K562 (cell line): ENCODE results near the gene CSAD. TPM values are rescaled to one million over a fixed set of nuclear protein-coding genes. Genes with fewer than 3 reads are reported as not detected.
A peak's percentile ranks its signal among the peaks of the same experiment; 100 is the strongest.

Experiments
- ATAC-seq: fragments of 200-7000 bp; cut with Tn5 transposase; 3 replicates; pipeline ENCODE4 v1.9.1; 2020; ENCODE audit warnings: moderate library complexity
- BruUV-seq: library from RNA; stranded (reverse); fragments of 400-500 nt; replicated peaks from 2 replicates; lab custom pipeline; 2021; lab: Mats Ljungman, UMichigan
- CTCF ChIA-PET: fragments of 300-600 bp; formaldehyde crosslinking; extraction: SDS; loops from one replicate; lab custom pipeline; 2021; ENCODE audit warnings: low intra/inter-chr PET ratio; lab: Yijun Ruan, JAX
- POLR2A ChIA-PET: fragments of 300-600, 350-650 bp; sonication (Branson Sonifier 250); formaldehyde crosslinking; extraction: SDS; loops from one replicate; lab custom pipeline; 2021; ENCODE audit warnings: antibody characterized with exemption, inconsistent platforms; lab: Yijun Ruan, JAX
- DNase-seq, 4 experiments: peaks; one replicate each; pipeline versions ENCODE4 v3.0.0 to v3.0.0-alpha.2; 2011 to 2018; ENCODE audit warnings: low spot score in 3 of 4, mixed read lengths in 3 of 4; ENCODE audit errors: extremely low read depth in 1 of 4
- FAIRE-seq: peaks from 2 replicates; lab custom pipeline; 2011; peaks lifted over from hg19 to GRCh38; lab: Jason Lieb, UNC
- H2AFZ ChIP-seq: 2 replicates; pipeline ENCODE4 v1.6.0; 2011; ENCODE audit warnings: low read depth, low read length, control low read depth, inconsistent platforms
- H3K27ac ChIP-seq: fragments of 200-600 bp; 3 replicates; pipeline ENCODE4 v1.8.0; 2011; ENCODE audit warnings: low read depth, mild to moderate bottlenecking, control low read depth, inconsistent platforms, low read length, moderate library complexity, mixed read lengths; ENCODE audit errors: extremely low read depth
- H3K27me3 ChIP-seq, 2 experiments: fragments of 300-600 bp in 1 of 2; 2 replicates in 1 of 2; 3 replicates in 1 of 2; pipeline versions ENCODE4 v1.6.0 to v1.8.0; 2011; ENCODE audit warnings: inconsistent platforms in 2 of 2, low read length in 2 of 2, mild to moderate bottlenecking in 1 of 2, mixed read lengths in 1 of 2, moderate library complexity in 1 of 2; ENCODE audit not compliant: control insufficient read depth in 2 of 2, insufficient read depth in 2 of 2
- H3K36me3 ChIP-seq: fragments of 300-600 bp; 3 replicates; pipeline ENCODE4 v1.8.0; 2011; ENCODE audit warnings: mild to moderate bottlenecking, low read length, inconsistent platforms; ENCODE audit not compliant: control insufficient read depth, insufficient read depth
- H3K4me1 ChIP-seq, 2 experiments: fragments of 200-600 bp in 1 of 2; replicated peaks in 1 of 2; 2 replicates in 1 of 2; 3 replicates in 1 of 2; pipeline versions ENCODE4 v1.5.1 to v1.8.0; 2011; ENCODE audit warnings: inconsistent platforms in 2 of 2, low read length in 2 of 2, mild to moderate bottlenecking in 1 of 2, mixed read lengths in 1 of 2, moderate library complexity in 1 of 2; ENCODE audit not compliant: control insufficient read depth in 2 of 2, insufficient read depth in 2 of 2
- H3K4me2 ChIP-seq: 2 replicates; pipeline ENCODE4 v1.6.1; 2011; ENCODE audit warnings: low read length, control low read depth, inconsistent platforms, mixed read lengths; ENCODE audit not compliant: insufficient read depth
- H3K4me3 ChIP-seq: fragments of 200-600 bp; sonication (generic), shearing (Covaris generic); 2 replicates; pipeline ENCODE4 v1.5.1; 2016; ENCODE audit warnings: control low read depth, inconsistent platforms
- H3K79me2 ChIP-seq: fragments of 200-600 bp; 3 replicates; pipeline ENCODE4 v1.8.0; 2011; ENCODE audit warnings: low read length, inconsistent platforms; ENCODE audit not compliant: control insufficient read depth, insufficient read depth
- H3K9ac ChIP-seq, 2 experiments: 2 replicates each; pipeline versions ENCODE4 v1.6.0 to v1.6.1; 2011; ENCODE audit warnings: low read depth in 2 of 2, low read length in 2 of 2, control low read depth in 1 of 2, inconsistent platforms in 1 of 2, mild to moderate bottlenecking in 1 of 2, mixed read lengths in 1 of 2; ENCODE audit not compliant: insufficient read depth in 1 of 2
- H3K9me1 ChIP-seq: one replicate; pipeline ENCODE4 v1.6.0; 2011; ENCODE audit warnings: inconsistent platforms, mild to moderate bottlenecking, low read length, moderate library complexity; ENCODE audit not compliant: control insufficient read depth, insufficient read depth
- H3K9me3 ChIP-seq: replicated peaks from 2 replicates; pipeline ENCODE4 v1.5.1; 2011; ENCODE audit warnings: low read depth, low read length, inconsistent platforms; ENCODE audit not compliant: control insufficient read depth, insufficient read depth
- H4K20me1 ChIP-seq: replicated peaks from 2 replicates; pipeline ENCODE4 v1.6.1; 2011; ENCODE audit warnings: low read length, inconsistent platforms, mixed read lengths; ENCODE audit not compliant: control insufficient read depth, insufficient read depth
- FOXK2 ChIP-seq, 2 experiments: fragments of 450-650 bp; IDR thresholded peaks in 1 of 2; conservative IDR thresholded peaks in 1 of 2; 2 replicates each; pipeline ENCODE4 v1.6.1; 2016; ENCODE audit warnings: low read depth in 2 of 2, mild to moderate bottlenecking in 1 of 2
- HDAC6 ChIP-seq: IDR thresholded peaks from 2 replicates; pipeline ENCODE4 v1.6.1; 2012; ENCODE audit warnings: low read depth, mild to moderate bottlenecking, control low read depth, inconsistent platforms, low read length, moderate library complexity
- PRDM10 ChIP-seq: fragments of 450-650 bp; IDR thresholded peaks from 2 replicates; pipeline ENCODE4 v1.6.1; 2018; ENCODE audit not compliant: partially characterized antibody
- ZBTB8A ChIP-seq: fragments of 450-650 bp; IDR thresholded peaks from 2 replicates; pipeline ENCODE4 v1.6.1; 2018; ENCODE audit warnings: mild to moderate bottlenecking, moderate library complexity; ENCODE audit not compliant: partially characterized antibody
- ZFP1 ChIP-seq: fragments of 450-650 bp; formaldehyde crosslinking; IDR thresholded peaks from 2 replicates; pipeline ENCODE4 v1.4.0; 2020; ENCODE audit warnings: mild to moderate bottlenecking, mixed read lengths
- WGBS: fragments of 100-300 bp; shearing (Covaris generic); methylation state at CpG from one replicate; pipeline ENCODE4 v1.1.6; 2016; ENCODE audit warnings: low coverage, mixed read lengths; ENCODE audit not compliant: insufficient coverage; ENCODE audit errors: missing lambda C conversion rate; 5-methylcytosine and 5-hydroxymethylcytosine counted together
- in situ Hi-C: fragments of 300-500 bp; cut with MboI; formaldehyde crosslinking; loops from 4 replicates; pipeline ENCODE4 v1.15.0; 2018; ENCODE audit warnings: inconsistent platforms, mixed read lengths
- intact Hi-C: fragments of 100-400 bp; cut with micrococcal nuclease; formaldehyde crosslinking; loops from 2 replicates; pipeline ENCODE4 v1.14.2; 2022
- polyA plus RNA-seq, 8 experiments: library from polyadenylated mRNA; depleted of rRNA in 4 of 8; stranded (reverse) in 5 of 8; unstranded in 3 of 8; fragments of >200 nt; fragmentation: Nextera tagmentation in 2 of 8; fragmentation: Illumina TruSeq in 1 of 8; extraction: Ambion mirVana in 2 of 8; extraction: Trizol in 1 of 8; gene quantifications; 2 replicates each; pipeline versions ENCODE4 v1.2.1 to v1.2.3, GENCODE V29; 2011 to 2014; ENCODE audit warnings: inconsistent platforms in 1 of 8, missing spikeins in 1 of 8
- total RNA-seq, 7 experiments: library from RNA; depleted of rRNA in 6 of 7; stranded (reverse); fragments of >200 nt in 6 of 7; fragmentation: Illumina TruSeq in 2 of 7; extraction: Trizol in 2 of 7; gene quantifications; 2 replicates each; pipeline versions ENCODE4 v1.2.1 to v1.2.3, GENCODE V29; 2011 to 2021; ENCODE audit warnings: low replicate concordance in 1 of 7

CSAD gene
- total and polyA plus RNA-seq, 9 of the 15 experiments (the other 6 are each of a cell fraction or from before 2014, with no cell fraction given) = 1.8 to 19.6 (median 8.1) TPM

- no peak for TF ChIP-seq ZBTB8A
- no peak for TF ChIP-seq ZFP1 (CRISPR knock-in tag)
- peak; percentile 46 for TF ChIP-seq PRDM10
- TF ChIP-seq, all 486 proteins: peak for 21
These were observed 19.9 kb upstream of the CSAD start (continued) for GRCh38 chr12:53200458-53201176.

GRCh38 chr12:53200107-53200457, 19.4 kb upstream of the CSAD start:
- ChIA-PET POLR2A (interaction anchor here (0.6 to 3.1 kb wide), 5 partner anchors 10 to 393 kb away, joined by 3 to 11 read pairs (median 5); partner anchors contain the start of gene AAAS), CTCF (interaction anchor here (1.2 kb wide), 1 partner anchor 41 kb away, joined by 4 read pairs; no protein-coding TSS in a partner anchor)
- H3K4me1 ChIP-seq = peaks cover 28 to 31% of the 10 kb centered on the region in 2 experiments; a peak in 4 of 5 replicates
- H3K4me2 ChIP-seq = peak overlapping the region; percentile 47; the same call in 1 of the 2 replicates
- H3K36me3 ChIP-seq = no peaks in the 10 kb centered on the region
- no peaks in the 10 kb centered on the region for H3K9me3 ChIP-seq
- FAIRE-seq (no peak), ATAC-seq (no peak), DNase-seq (no peak)
- in situ Hi-C loops (loop anchor here (10.0 kb wide), 1 partner anchor 135 kb away; no protein-coding TSS in a partner anchor), intact Hi-C loops (no loop called here)
- no peak for TF ChIP-seq HDAC6
- TF ChIP-seq FOXK2 (conservative IDR thresholded peaks at IDR 0.05 in 1 of 2, IDR thresholded peaks at IDR 0.05 in 1 of 2; ENCODE audit: low read depth in 2 of 2) = 0 out of 4 replicates have a peak, but pooled peaks of 1 of the 2 experiments have one; percentile 5
- H3K9me1 ChIP-seq = no peaks in the 10 kb centered on the region
- H3K27me3 ChIP-seq = no peaks in the 10 kb centered on the region
- H3K27ac ChIP-seq = no peak overlapping the region; the same call in 1 of the 3 replicates
- peak overlapping the region in 1 of 2 experiments; percentile 66; a peak in 1 of 4 replicates for H3K9ac ChIP-seq
- H3K79me2 ChIP-seq = no peaks in the 10 kb centered on the region
- no peaks in the 10 kb centered on the region for H4K20me1 ChIP-seq
- no peak overlapping the region for H3K4me3 ChIP-seq
- 59% methylated on average over 2 of the region's 2 CpGs for WGBS
- no TSS peak for BruUV-seq
- H2AFZ ChIP-seq = no peak overlapping the region; the same call in 1 of the 2 replicates
